ENCODE results near the gene GRHPR. TPM values are rescaled to one million over a fixed set of nuclear protein-coding genes. Genes with fewer than 3 reads are reported as not detected.
A peak's percentile ranks its signal among the peaks of the same experiment; 100 is the strongest.

Gene GRHPR
- total RNA-seq, 1 donor from 2014 or later: 84.3 TPM

GRCh38 chr9:37436540-37436939 lies 14.0 kb downstream of the GRHPR start:
- Mint-ChIP-seq H3K9me3 (ENCODE audit: low read depth) (no peaks in the 10 kb centered on the region), H3K27ac (ENCODE audit: unreplicated experiment) (no peak overlapping the region), H3K27me3 (ENCODE audit: low read depth) (no peaks in the 10 kb centered on the region), H3K4me3 (ENCODE audit: unreplicated experiment) (no peak overlapping the region), H3K4me1 (ENCODE audit: low read depth) (peaks cover 12% of the 10 kb centered on the region), H3K36me3 (ENCODE audit: low read depth) (peaks cover 22% of the 10 kb centered on the region)
- no peak for DNase-seq (ENCODE audit: low spot score)
- TF ChIP-seq CTCF (IDR thresholded peaks at IDR 0.05): no peak

GRCh38 chr9:37437010-37437409 lies 14.5 kb downstream of the GRHPR start:
- no peaks in the 10 kb centered on the region for H3K27me3 Mint-ChIP-seq (ENCODE audit: low read depth)
- H3K36me3 Mint-ChIP-seq (ENCODE audit: low read depth): peaks cover 26% of the 10 kb centered on the region
- no peak overlapping the region for H3K4me3 Mint-ChIP-seq (ENCODE audit: unreplicated experiment)
- H3K9me3 Mint-ChIP-seq (ENCODE audit: low read depth): no peaks in the 10 kb centered on the region
- TF ChIP-seq CTCF (IDR thresholded peaks at IDR 0.05): no peak
- H3K4me1 Mint-ChIP-seq (ENCODE audit: low read depth): peaks cover 12% of the 10 kb centered on the region
- no peak for DNase-seq (ENCODE audit: low spot score)
- peak overlapping the region; percentile 49 for H3K27ac Mint-ChIP-seq (ENCODE audit: unreplicated experiment)

- no peak for TF ChIP-seq CTCF (IDR thresholded peaks at IDR 0.05)
- H3K4me1 Mint-ChIP-seq (ENCODE audit: low read depth): peaks cover 11% of the 10 kb centered on the region
- H3K4me3 Mint-ChIP-seq (ENCODE audit: unreplicated experiment): no peak overlapping the region
- no peaks in the 10 kb centered on the region for H3K9me3 Mint-ChIP-seq (ENCODE audit: low read depth)
- peaks cover 29% of the 10 kb centered on the region for H3K36me3 Mint-ChIP-seq (ENCODE audit: low read depth)
- no peaks in the 10 kb centered on the region for H3K27me3 Mint-ChIP-seq (ENCODE audit: low read depth)
- DNase-seq (ENCODE audit: low spot score): no peak
- H3K27ac Mint-ChIP-seq (ENCODE audit: unreplicated experiment): no peak overlapping the region
Measured at GRCh38 chr9:37437621-37438020, 15.1 kb downstream of the GRHPR start.

GRCh38 chr9:37438359-37438758 lies 15.9 kb downstream of the GRHPR start:
- no peak for TF ChIP-seq CTCF (IDR thresholded peaks at IDR 0.05)
- no peak for DNase-seq (ENCODE audit: low spot score)

DNA sequence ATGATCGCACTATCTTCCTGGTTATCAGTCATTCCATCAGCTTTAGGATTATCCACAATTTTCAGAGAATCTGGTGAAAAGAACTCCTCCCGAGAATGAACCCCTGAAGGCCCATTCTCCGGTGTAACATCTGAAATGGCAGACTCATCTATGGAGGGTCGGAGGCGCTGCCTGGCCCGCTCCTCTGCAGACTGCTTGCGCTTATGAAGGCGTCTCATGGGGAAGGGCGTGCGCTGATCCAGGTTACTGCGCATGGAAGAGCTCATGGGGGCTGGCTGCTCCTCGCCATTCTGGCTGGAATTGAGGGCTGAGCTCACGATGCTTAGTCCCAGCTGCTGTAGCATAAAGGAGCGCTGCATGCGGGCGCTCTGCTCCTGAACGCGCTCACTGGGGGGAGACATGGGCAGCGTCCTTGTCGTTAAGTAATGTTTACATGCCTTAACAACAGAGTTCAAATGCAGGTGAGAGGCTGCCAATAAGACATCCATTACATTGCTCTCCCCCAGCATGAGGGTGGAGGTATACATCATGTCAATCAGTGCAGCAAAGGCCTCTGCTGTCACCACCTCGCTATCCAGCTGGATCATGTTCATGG lies 19.4 kb downstream of the GRHPR start:
- no peak for DNase-seq (ENCODE audit: low spot score)
- no peak for TF ChIP-seq CTCF (IDR thresholded peaks at IDR 0.05)
- H3K9me3 Mint-ChIP-seq (ENCODE audit: low read depth): no peaks in the 10 kb centered on the region
- H3K27ac Mint-ChIP-seq (ENCODE audit: unreplicated experiment): no peak overlapping the region
- H3K36me3 Mint-ChIP-seq (ENCODE audit: low read depth): peaks cover 25% of the 10 kb centered on the region
- H3K27me3 Mint-ChIP-seq (ENCODE audit: low read depth): no peaks in the 10 kb centered on the region
- H3K4me3 Mint-ChIP-seq (ENCODE audit: unreplicated experiment): no peak overlapping the region
- peaks cover under 1% of the 10 kb centered on the region for H3K4me1 Mint-ChIP-seq (ENCODE audit: low read depth)

More at GRCh38 chr9:37438359-37438758, 15.9 kb downstream of the GRHPR start:
- Mint-ChIP-seq H3K27ac (ENCODE audit: unreplicated experiment) (no peak overlapping the region), H3K27me3 (ENCODE audit: low read depth) (no peaks in the 10 kb centered on the region), H3K36me3 (ENCODE audit: low read depth) (peaks cover 29% of the 10 kb centered on the region), H3K9me3 (ENCODE audit: low read depth) (no peaks in the 10 kb centered on the region), H3K4me1 (ENCODE audit: low read depth) (peaks cover 7% of the 10 kb centered on the region), H3K4me3 (ENCODE audit: unreplicated experiment) (no peak overlapping the region)
